ENCODE results near the gene ATP8A2.

The ATP8A2 gene

GRCh38 chr13:25871389-25872125 is 499.8 kb downstream of the ATP8A2 start:
- no peak for TF ChIP-seq CTCF (IDR thresholded peaks at IDR 0.05; ENCODE audit: extremely low read depth, missing control alignments)
- DNase-seq (ENCODE audit: low spot score) = no peak

- DNase-seq (ENCODE audit: low spot score) = no peak
- no peak for TF ChIP-seq CTCF (IDR thresholded peaks at IDR 0.05; ENCODE audit: extremely low read depth, missing control alignments)
Measured at GRCh38 chr13:25872481-25873241, 500.9 kb downstream of the ATP8A2 start.

- TF ChIP-seq CTCF (IDR thresholded peaks at IDR 0.05; ENCODE audit: extremely low read depth, missing control alignments) = no peak
- no peak for DNase-seq (ENCODE audit: low spot score)
Measured at GRCh38 chr13:25873242-25873612, 501.5 kb downstream of the ATP8A2 start.

- no peak for DNase-seq (ENCODE audit: low spot score)
- no peak for TF ChIP-seq CTCF (IDR thresholded peaks at IDR 0.05; ENCODE audit: extremely low read depth, missing control alignments)
Measured at GRCh38 chr13:25874064-25874737, 502.4 kb downstream of the ATP8A2 start.

GRCh38 chr13:25874907-25875306 is 503.1 kb downstream of the ATP8A2 start:
- DNase-seq (ENCODE audit: low spot score) = no peak
- TF ChIP-seq CTCF (IDR thresholded peaks at IDR 0.05; ENCODE audit: extremely low read depth, missing control alignments) = no peak

GRCh38 chr13:25876247-25876646 is 504.5 kb downstream of the ATP8A2 start:
- TF ChIP-seq CTCF (IDR thresholded peaks at IDR 0.05; ENCODE audit: extremely low read depth, missing control alignments) = no peak
- no peak for DNase-seq (ENCODE audit: low spot score)

- no peak for TF ChIP-seq CTCF (IDR thresholded peaks at IDR 0.05; ENCODE audit: extremely low read depth, missing control alignments)
- no peak for DNase-seq (ENCODE audit: low spot score)
Measured at GRCh38 chr13:25879466-25879865, 507.7 kb downstream of the ATP8A2 start.
